Muscle layer of colon (tissue), 2 donors: ENCODE results near the gene NOP9.

Source experiments
- H3K27ac ChIP-seq: one replicate; pipeline ENCODE4 v1.7.0; 2013; ENCODE audit warnings: low read depth, mild to moderate bottlenecking, low read length, moderate library complexity
- H3K27me3 ChIP-seq, 2 donors: one replicate each; pipeline ENCODE4 v1.7.0; 2013; ENCODE audit warnings: low read length in 2 of 2, mild to moderate bottlenecking in 2 of 2; ENCODE audit not compliant: insufficient read depth in 2 of 2, control insufficient read depth in 1 of 2
- H3K36me3 ChIP-seq: one replicate; pipeline ENCODE4 v1.7.0; 2013; ENCODE audit warnings: mild to moderate bottlenecking, low read length; ENCODE audit not compliant: insufficient read depth
- H3K4me1 ChIP-seq: one replicate; pipeline ENCODE4 v1.7.0; 2013; ENCODE audit warnings: mild to moderate bottlenecking, low read length; ENCODE audit not compliant: insufficient read depth
- H3K4me3 ChIP-seq, 2 donors: one replicate each; pipeline ENCODE4 v1.7.0; 2013; ENCODE audit warnings: low read length in 2 of 2, low read depth in 1 of 2, mild to moderate bottlenecking in 1 of 2, moderate library complexity in 1 of 2
- H3K9ac ChIP-seq: one replicate; pipeline ENCODE4 v1.7.0; 2013; ENCODE audit warnings: low read length
- H3K9me3 ChIP-seq: one replicate; pipeline ENCODE4 v1.7.0; 2013; ENCODE audit warnings: mild to moderate bottlenecking, low read length
- donor health status: abdominal sarcoma.
- donor health status: Adenocarcinoma of cecum.

Gene NOP9

DNA sequence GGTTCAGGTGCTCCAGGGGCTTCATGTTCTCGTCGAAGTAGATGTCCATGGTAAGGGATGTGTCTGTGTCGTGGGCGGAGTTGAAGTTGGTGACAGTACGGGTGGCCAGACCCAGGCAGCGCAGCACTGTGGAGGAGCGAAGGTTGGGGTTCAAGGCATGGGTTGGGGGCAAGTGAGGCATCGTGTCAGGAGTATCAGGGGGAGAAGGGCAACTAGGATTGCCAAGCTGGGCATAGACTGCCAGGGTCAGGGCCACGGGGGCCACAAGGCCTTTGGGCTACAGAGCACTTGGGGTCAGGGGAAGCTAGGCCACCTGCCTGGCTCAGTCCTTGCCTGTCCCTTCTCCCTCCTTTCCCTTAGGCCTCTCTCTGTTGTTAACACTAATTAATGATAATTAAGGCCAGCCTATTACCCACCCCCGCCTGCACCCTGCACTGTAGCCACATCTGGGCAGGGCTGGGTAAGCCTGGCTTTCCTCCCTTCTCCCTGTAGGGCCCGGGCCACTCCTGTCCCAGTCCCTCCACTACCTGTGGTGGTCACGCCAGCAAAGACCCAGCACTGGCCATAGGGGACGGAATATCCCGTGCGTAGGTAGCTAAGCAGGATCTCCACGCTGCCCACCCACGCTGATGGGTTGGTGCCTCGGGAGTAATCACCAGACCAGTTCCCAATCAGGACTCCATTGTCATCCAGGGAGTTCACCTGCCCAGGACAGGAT, 40.9 kb upstream of the NOP9 start:
- no peaks in the 10 kb centered on the region for H3K9me3 ChIP-seq
- no peaks in the 10 kb centered on the region for H3K27me3 ChIP-seq
- H3K4me3 ChIP-seq: no peak overlapping the region
- no peaks in the 10 kb centered on the region for H3K36me3 ChIP-seq
- H3K9ac ChIP-seq: no peak overlapping the region
- no peak overlapping the region for H3K27ac ChIP-seq
- H3K4me1 ChIP-seq: no peaks in the 10 kb centered on the region

DNA sequence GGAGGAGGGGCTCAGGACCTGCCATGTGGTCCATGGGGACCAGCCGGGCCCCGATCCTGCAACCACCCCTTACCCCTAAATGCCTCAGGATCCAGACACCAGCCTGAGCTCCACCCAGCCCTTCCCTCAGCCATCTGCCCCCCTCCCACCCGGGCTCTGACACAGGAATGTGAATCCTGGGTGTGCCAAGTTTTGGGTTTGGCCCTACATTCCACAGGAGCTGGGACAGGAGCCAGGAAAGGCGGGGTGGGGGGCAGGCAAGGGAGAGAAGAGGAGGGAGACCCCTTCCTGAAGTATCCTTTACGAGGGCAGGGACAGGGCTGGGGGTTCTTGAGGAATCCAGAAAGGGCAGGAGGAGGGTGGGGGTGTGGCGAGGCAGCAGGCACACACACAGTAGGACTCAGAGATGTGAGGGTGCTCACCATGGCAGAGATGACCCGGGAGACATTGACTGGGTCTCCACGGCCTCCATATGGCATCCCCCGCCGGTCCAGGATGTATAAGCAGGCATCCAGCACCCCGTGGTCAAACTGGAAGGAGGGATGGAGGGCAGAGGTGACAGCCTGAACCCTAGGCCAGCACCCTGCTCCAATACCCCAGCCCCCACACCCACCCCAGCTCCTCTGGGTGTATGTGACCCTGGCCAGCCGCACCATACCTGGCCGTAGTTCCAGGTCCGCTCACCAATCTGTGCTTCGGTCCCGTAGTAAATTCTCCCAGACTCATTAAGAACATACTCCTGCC, 40.2 kb upstream of the NOP9 start:
- H3K9ac ChIP-seq: no peak overlapping the region
- no peak overlapping the region for H3K4me3 ChIP-seq
- H3K27ac ChIP-seq: no peak overlapping the region
- no peaks in the 10 kb centered on the region for H3K36me3 ChIP-seq
- no peaks in the 10 kb centered on the region for H3K27me3 ChIP-seq
- H3K9me3 ChIP-seq: no peaks in the 10 kb centered on the region
- H3K4me1 ChIP-seq: no peaks in the 10 kb centered on the region

DNA sequence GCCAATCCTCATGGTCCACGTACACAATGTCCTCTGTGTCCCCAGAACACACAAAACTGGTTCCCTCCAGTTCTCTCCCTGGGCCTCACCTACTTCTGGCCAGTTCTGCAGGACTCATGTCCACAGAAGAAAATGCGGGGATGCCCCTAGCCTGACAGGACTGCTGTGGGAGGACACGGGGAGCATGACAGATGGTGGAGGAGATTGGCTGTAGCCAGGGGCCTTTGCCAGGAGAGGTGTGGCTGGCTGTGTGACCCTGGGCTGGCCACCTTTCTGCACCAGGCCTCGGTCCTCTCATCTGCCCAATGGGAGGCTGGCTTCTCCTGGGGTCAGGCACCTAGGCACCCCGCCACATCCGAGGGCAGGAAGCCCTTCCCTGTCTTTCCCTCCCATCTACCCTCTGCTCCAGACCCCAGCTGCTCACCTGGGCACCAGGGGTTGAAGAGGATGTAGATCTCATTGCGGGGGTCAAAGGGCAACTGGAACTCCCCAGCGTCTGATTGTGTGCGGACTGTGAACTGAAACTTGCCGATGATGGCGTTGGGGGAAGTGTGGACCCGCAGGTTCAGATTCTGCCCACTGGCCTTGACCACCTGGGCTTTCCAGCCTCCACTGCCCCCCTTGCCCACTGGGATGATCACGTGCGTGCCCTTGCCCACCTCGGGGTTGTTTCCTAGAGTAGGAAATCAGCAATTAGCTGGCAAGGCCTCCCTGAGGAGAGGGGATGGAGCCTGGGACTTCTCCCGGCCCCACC, 39.4 kb upstream of the NOP9 start:
- no peak overlapping the region for H3K9ac ChIP-seq
- H3K4me3 ChIP-seq: no peak overlapping the region
- H3K36me3 ChIP-seq: no peaks in the 10 kb centered on the region
- no peaks in the 10 kb centered on the region for H3K9me3 ChIP-seq
- no peak overlapping the region for H3K27ac ChIP-seq
- no peaks in the 10 kb centered on the region for H3K27me3 ChIP-seq
- H3K4me1 ChIP-seq: no peaks in the 10 kb centered on the region

DNA sequence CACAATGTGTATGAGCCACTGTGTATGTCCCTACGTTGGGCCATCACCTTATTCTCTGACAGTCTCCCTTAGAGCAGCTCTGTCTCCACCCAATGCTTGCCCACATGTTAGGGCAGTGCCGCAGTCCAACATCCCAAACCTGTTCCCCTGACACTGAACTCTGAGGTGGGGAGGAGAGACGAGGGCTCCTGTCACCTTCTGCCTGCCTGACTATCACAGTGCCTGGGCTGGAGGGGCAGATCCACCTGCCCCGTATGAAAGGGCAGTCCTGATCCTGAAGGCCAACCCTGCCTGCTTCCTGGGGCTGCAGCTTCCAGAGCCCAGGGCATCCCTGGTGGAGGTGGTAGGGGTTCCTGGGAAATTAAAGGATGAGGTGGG, 38.9 kb upstream of the NOP9 start:
- Histone ChIP-seq H3K9ac (no peak overlapping the region), H3K27me3 (no peaks in the 10 kb centered on the region), H3K36me3 (no peaks in the 10 kb centered on the region), H3K27ac (no peak overlapping the region), H3K4me3 (no peak overlapping the region), H3K9me3 (no peaks in the 10 kb centered on the region), H3K4me1 (no peaks in the 10 kb centered on the region)

DNA sequence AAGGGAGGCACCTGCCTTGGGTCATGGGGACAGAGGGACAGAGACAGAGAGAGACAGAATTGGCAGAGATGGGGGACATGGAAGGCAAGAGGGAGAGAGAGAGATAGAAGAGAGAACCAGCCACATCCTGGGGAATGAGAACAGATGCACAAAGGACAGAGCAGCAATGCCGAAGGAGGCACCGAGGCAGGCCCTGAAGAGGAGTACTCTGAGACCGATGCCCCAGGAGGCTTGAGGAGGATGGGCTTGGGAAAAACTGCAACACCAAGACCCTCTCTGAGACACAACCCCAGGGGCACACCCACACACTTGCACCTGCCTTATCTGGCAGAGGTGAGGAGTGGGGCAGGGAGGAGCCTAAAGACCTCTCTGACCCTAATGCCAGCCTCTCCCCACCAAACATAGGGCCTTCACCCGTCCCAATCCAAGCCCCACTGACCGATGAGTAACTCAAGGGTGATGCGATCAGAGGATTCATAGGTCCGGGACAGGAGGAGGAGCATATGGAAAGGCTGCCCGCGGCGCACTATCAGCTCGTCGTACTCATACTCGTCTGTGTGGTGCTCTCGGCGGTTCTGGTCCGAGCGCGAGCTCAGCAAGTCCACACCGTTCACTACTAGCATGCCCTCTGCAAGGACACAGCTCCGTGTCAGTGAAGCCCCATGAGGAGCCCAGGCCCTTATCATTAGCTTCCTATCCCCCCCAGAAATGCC, 38.2 kb upstream of the NOP9 start:
- H3K36me3 ChIP-seq: no peaks in the 10 kb centered on the region

DNA sequence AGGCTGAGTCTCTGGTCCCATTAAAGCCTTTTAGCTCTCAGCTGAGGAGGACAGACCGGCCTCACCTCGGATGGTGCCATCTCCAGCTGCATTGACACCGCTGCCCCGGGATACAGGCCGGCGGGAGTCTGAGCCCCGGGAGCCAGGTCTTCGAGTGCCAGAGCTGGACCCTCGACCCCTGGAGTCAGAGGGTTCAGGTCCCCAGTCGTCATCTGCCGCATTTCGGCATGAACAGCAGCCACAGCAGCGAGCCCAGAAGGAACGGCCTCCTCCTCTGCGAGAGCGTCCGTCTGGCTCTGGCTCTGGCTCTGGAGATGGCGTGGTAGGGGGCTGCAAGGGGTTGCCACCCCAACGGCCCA, 37.7 kb upstream of the NOP9 start:
- H3K27ac ChIP-seq: no peak overlapping the region
- H3K27me3 ChIP-seq: no peaks in the 10 kb centered on the region

More for the DNA sequence above, 38.2 kb upstream of the NOP9 start:
- Histone ChIP-seq H3K4me3 (no peak overlapping the region), H3K9me3 (no peaks in the 10 kb centered on the region), H3K27me3 (no peaks in the 10 kb centered on the region), H3K9ac (no peak overlapping the region), H3K4me1 (no peaks in the 10 kb centered on the region), H3K27ac (no peak overlapping the region)

DNA sequence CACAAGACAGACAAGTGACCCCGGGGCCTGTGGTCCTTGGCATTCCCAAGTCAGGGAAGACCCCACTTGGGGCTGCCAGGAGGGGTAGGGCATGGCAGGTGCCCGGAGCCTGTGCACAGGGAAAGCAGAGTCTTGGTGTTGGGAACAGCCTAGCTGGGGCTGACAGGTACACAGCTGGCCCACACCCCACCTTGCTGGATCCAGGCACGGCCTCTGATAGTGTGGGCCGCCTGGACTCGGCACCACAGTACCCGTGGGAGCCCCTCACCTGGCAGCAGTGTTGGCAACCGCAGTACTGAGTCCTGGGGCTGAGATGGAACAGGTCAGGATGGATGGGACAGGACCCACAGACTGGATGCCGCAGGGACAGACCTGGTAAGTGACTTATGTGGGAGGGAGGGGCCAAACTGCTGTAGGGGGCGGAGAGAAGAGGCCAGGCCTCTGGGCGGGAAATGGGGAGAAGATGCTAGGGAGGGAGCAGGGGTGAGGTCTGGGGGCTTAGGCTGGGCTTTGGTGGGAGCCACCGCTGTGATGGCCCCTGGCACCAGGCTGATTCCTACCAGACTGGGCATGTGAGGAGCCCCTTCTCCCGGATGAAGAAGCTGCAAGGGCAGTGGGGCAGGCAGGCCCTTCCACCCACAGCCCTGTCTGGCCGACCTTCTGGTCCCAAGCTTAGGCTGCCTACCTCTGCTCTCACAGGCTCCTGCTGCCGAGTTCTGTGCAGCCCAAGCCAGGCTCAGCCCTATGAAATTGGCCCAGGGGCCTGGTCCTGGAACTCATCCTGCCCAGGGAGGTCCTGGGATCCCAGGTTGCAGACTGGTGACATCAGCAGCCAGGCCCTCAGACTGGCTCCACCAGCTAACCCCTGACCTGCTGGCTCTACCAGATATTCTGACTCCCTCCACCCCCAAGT, 36.6 kb upstream of the NOP9 start, which contains the start of gene TGM1:
Gene TGM1, minus strand, starts transcription at position 357 of the 913 bp plus-strand sequence. CDS start 825 bp downstream, outside the sequence.
- no peak within 1 kb of the TSS for H3K4me3 ChIP-seq
- H3K9ac ChIP-seq: no peak within 1 kb of the TSS
- H3K4me1 ChIP-seq: no peaks in the 10 kb centered on the region
- H3K9me3 ChIP-seq: no peaks in the 10 kb centered on the region
- H3K27ac ChIP-seq: no peak within 1 kb of the TSS
- no peaks in the 10 kb centered on the region for H3K36me3 ChIP-seq
- no peaks in the 10 kb centered on the region for H3K27me3 ChIP-seq

More for the DNA sequence above, 37.7 kb upstream of the NOP9 start:
- Histone ChIP-seq H3K9ac (no peak overlapping the region), H3K4me3 (no peak overlapping the region), H3K9me3 (no peaks in the 10 kb centered on the region), H3K36me3 (no peaks in the 10 kb centered on the region), H3K4me1 (no peaks in the 10 kb centered on the region)

DNA sequence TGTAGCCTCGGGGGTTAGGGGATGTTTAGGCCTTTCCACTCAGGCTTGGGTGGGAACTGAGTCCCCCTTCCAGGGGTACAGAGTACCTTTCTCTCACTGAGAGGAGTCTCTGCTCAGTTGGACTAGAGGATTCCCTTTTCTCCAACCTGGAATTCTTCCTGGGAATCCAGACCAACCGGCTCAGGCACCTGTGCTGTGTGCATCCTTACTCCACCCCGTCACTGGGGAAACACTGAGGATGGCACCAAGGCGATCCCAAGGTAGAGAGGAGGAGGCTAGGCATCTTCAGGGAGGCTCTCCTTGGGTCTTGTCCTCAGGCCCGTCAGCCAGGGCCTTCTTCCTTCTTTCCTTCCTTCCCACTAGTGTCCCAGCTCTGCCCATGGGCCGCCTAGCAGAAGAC, 35.8 kb upstream of the NOP9 start:
- Histone ChIP-seq H3K4me3 (no peak overlapping the region), H3K9me3 (no peaks in the 10 kb centered on the region), H3K9ac (no peak overlapping the region), H3K4me1 (no peaks in the 10 kb centered on the region), H3K36me3 (no peaks in the 10 kb centered on the region), H3K27me3 (no peaks in the 10 kb centered on the region), H3K27ac (no peak overlapping the region)

DNA sequence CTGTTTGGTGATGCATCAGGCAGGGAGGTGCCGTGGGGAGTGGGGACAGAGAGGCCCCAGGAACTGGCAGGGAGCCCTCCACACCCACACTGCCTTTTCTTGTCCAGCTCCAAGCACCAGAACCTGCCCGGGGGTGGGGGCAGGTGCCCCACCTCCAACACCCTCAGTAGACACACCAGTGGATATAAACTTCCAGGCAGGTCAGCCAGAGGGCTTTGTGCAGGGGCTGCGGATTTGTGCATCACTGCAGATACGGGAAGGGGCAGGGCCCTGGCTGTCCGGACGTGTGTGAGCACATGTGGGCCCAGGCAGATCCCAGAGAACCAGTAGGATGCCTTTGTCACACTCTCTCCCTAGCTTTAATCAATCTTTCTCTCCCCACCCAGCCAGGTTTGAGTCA, 35.4 kb upstream of the NOP9 start:
- Histone ChIP-seq H3K27me3 (no peaks in the 10 kb centered on the region), H3K4me1 (no peaks in the 10 kb centered on the region), H3K9me3 (no peaks in the 10 kb centered on the region), H3K27ac (no peak overlapping the region), H3K9ac (no peak overlapping the region), H3K36me3 (no peaks in the 10 kb centered on the region), H3K4me3 (no peak overlapping the region)

DNA sequence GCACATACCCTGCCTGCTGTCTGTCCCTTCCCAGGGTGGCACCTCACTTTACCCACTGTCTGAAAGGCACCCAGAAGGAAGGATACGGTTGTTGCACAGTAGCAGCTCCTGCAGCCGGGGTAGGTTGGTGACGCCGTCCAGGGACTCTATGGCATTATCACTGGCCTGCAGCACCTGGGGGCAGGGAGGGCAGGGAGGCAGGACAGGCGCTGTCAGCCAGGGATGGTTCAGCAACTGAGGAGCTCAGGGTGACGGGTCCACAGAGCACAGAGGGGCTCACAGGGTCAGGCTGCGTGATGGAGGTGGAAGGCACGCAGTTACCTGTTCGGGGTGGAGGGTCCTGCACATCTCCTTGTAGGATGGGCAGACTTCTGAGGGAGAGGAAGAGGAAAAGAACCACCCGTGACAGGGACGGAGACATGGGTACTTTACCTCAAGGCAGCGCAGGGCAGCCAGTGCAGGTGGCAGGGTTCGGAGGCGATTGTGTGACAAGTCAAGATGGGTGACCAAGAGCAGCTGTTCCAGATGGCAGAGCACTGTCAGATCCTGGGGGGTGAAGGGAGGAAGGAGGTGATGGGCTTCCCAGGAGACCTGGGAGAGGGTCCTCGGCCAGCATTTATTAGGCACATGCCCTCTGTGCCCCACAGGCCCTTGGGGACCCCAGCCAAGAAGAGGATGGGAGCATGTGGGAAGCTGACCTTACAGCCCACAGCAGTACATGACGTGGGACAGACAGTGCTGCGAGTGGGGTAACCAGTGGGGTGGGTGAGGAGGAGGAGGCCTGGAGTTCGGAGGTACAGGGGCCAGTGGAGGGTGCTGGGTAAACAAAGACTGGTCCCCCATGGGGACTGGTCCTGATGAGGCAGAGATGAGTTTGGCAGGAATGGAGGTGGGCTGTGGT, 33.1 kb upstream of the NOP9 start:
- Histone ChIP-seq H3K9me3 (no peaks in the 10 kb centered on the region), H3K27me3 (no peaks in the 10 kb centered on the region), H3K4me1 (peaks cover 4% of the 10 kb centered on the region), H3K36me3 (peaks cover 3% of the 10 kb centered on the region), H3K9ac (no peak overlapping the region), H3K27ac (no peak overlapping the region), H3K4me3 (no peak overlapping the region)
